Ascending aorta (tissue), 2 donors: ENCODE results near the gene SSMEM1. TPM values are rescaled to one million over a fixed set of nuclear protein-coding genes. Genes with fewer than 3 reads are reported as not detected.

Experiments
- DNase-seq, 2 donors: peaks; one replicate each; pipeline ENCODE4 v3.0.0-alpha.2; 2019; ENCODE audit warnings: low spot score in 2 of 2
- H3K27ac ChIP-seq, 2 donors: fragments of 200-600 bp; sonication (generic); one replicate each; pipeline ENCODE4 v1.5.1; 2016 to 2017; ENCODE audit warnings: mild to moderate bottlenecking in 1 of 2
- H3K27me3 ChIP-seq: fragments of 200-600 bp; sonication (generic); one replicate; pipeline ENCODE4 v1.5.1; 2017
- H3K36me3 ChIP-seq, 2 donors: fragments of 200-600 bp; sonication (generic); one replicate each; pipeline ENCODE4 v1.5.1; 2016
- H3K4me1 ChIP-seq, 2 donors: fragments of 200-600 bp; sonication (generic); one replicate each; pipeline ENCODE4 v1.5.1; 2016 to 2017; ENCODE audit warnings: mild to moderate bottlenecking in 1 of 2
- H3K4me3 ChIP-seq, 2 donors: fragments of 200-600 bp; sonication (generic); one replicate each; pipeline ENCODE4 v1.5.1; 2016 to 2017; ENCODE audit warnings: mild to moderate bottlenecking in 1 of 2
- H3K9me3 ChIP-seq, 2 donors: fragments of 200-600 bp; sonication (generic); one replicate each; pipeline ENCODE4 v1.5.1; 2016
- CTCF ChIP-seq, 3 experiments: fragments of 200-600 bp in 2 of 3; fragments of 450-650 bp in 1 of 3; sonication (generic) in 2 of 3; IDR thresholded peaks; one replicate each; pipeline ENCODE4 v1.5.1; 2016 to 2019; ENCODE audit warnings: antibody characterized with exemption in 3 of 3, mild to moderate bottlenecking in 1 of 3, moderate library complexity in 1 of 3
- intact Hi-C: fragments of 100-400 bp; cut with DNase I; formaldehyde crosslinking; loops from one replicate; pipeline ENCODE4 v1.15.1; 2023
- total RNA-seq: library from RNA; depleted of rRNA; stranded (reverse); fragments of >200 nt; gene quantifications from one replicate; pipeline ENCODE4 v1.1.0, GENCODE V29; 2016

The SSMEM1 gene
- total RNA-seq = not detected

GRCh38 chr7:130207642-130208041, at the start of gene SSMEM1:
Gene SSMEM1 (plus strand): TSS chr7:130207860. CDS start chr7:130207911, 51 bp downstream.
- intact Hi-C loops = no loop called here
- no peaks in the 10 kb centered on the region for H3K27me3 ChIP-seq
- H3K4me3 ChIP-seq = no peak within 1 kb of the TSS
- no peak for DNase-seq
- no peak within 1 kb of the TSS for H3K27ac ChIP-seq
- no peaks in the 10 kb centered on the region for H3K9me3 ChIP-seq
- H3K4me1 ChIP-seq = peaks cover 0 to 5% of the 10 kb centered on the region in 2 donors
- TF ChIP-seq CTCF (IDR thresholded peaks at IDR 0.05) = no peak
- H3K36me3 ChIP-seq = peaks cover 0 to 2% of the 10 kb centered on the region in 2 donors

- Histone ChIP-seq H3K27ac (no peak overlapping the region), H3K4me3 (no peak overlapping the region), H3K9me3 (peaks cover 0 to 6% of the 10 kb centered on the region in 2 donors), H3K4me1 (no peaks in the 10 kb centered on the region), H3K36me3 (peaks cover 3 to 36% of the 10 kb centered on the region in 2 donors), H3K27me3 (no peaks in the 10 kb centered on the region)
- no peak for TF ChIP-seq CTCF (IDR thresholded peaks at IDR 0.05)
- no peak for DNase-seq
- intact Hi-C loops = no loop called here
Measured at GRCh38 chr7:130160023-130160422, 47.6 kb upstream of the SSMEM1 start.

- Histone ChIP-seq H3K4me1 (no peaks in the 10 kb centered on the region), H3K36me3 (peaks cover 3 to 38% of the 10 kb centered on the region in 2 donors), H3K27ac (no peak overlapping the region), H3K27me3 (no peaks in the 10 kb centered on the region), H3K9me3 (peaks cover 0 to 6% of the 10 kb centered on the region in 2 donors), H3K4me3 (no peak overlapping the region)
- intact Hi-C loops = no loop called here
- peak in 1 of 2 donors; percentile 37 for DNase-seq
- no peak for TF ChIP-seq CTCF (IDR thresholded peaks at IDR 0.05)
Measured at GRCh38 chr7:130160455-130160854, 47.2 kb upstream of the SSMEM1 start.

GRCh38 chr7:130162196-130162595, 45.5 kb upstream of the SSMEM1 start:
- Histone ChIP-seq H3K27ac (no peak overlapping the region), H3K4me3 (no peak overlapping the region), H3K27me3 (no peaks in the 10 kb centered on the region), H3K9me3 (peaks cover 0 to 2% of the 10 kb centered on the region in 2 donors), H3K4me1 (no peaks in the 10 kb centered on the region), H3K36me3 (peaks cover 10 to 44% of the 10 kb centered on the region in 2 donors)
- DNase-seq = no peak
- intact Hi-C loops = no loop called here
- TF ChIP-seq CTCF (IDR thresholded peaks at IDR 0.05) = no peak

GRCh38 chr7:130174237-130174959, 33.3 kb upstream of the SSMEM1 start:
- no peaks in the 10 kb centered on the region for H3K4me1 ChIP-seq
- peaks cover 36 to 55% of the 10 kb centered on the region in 2 donors for H3K36me3 ChIP-seq
- TF ChIP-seq CTCF (IDR thresholded peaks at IDR 0.05) = no peak
- H3K9me3 ChIP-seq = no peaks in the 10 kb centered on the region
- intact Hi-C loops = no loop called here
- DNase-seq = no peak
- no peak overlapping the region for H3K27ac ChIP-seq
- no peak overlapping the region for H3K4me3 ChIP-seq
- no peaks in the 10 kb centered on the region for H3K27me3 ChIP-seq
